HepG2 (cell line): Measurements from ENCODE around the gene PTGIS. TPM values are rescaled to one million over a fixed set of nuclear protein-coding genes. Genes with fewer than 3 reads are reported as not detected.

Experiments used
- CBX5 ChIP-seq: sonication (generic); formaldehyde crosslinking; IDR thresholded peaks from 2 replicates; pipeline ENCODE4 v1.4.0; 2020; ENCODE audit warnings: missing genetic modification reagents, borderline replicate concordance
- CCDC6 ChIP-seq: sonication (generic); formaldehyde crosslinking; IDR thresholded peaks from 2 replicates; pipeline ENCODE4 v1.8.1; 2022; ENCODE audit warnings: mild to moderate bottlenecking, missing genetic modification reagents, moderate library complexity
- EED ChIP-seq: sonication (generic); formaldehyde crosslinking; IDR thresholded peaks from 2 replicates; pipeline ENCODE4 v1.5.0; 2020; ENCODE audit warnings: mild to moderate bottlenecking, missing genetic modification reagents
- ETV5 ChIP-seq: IDR thresholded peaks from 2 replicates; pipeline ENCODE4 v1.6.1; 2018; ENCODE audit warnings: missing biosample characterization, missing genetic modification reagents, inconsistent platforms, borderline replicate concordance
- IRF2 ChIP-seq: IDR thresholded peaks from 2 replicates; pipeline ENCODE4 v1.6.1; 2018; ENCODE audit warnings: missing genetic modification reagents, missing compliant biosample characterization
- MTA3 ChIP-seq: sonication (generic); formaldehyde crosslinking; IDR thresholded peaks from 2 replicates; pipeline ENCODE4 v1.4.0; 2020; ENCODE audit warnings: missing genetic modification reagents
- RBM22 ChIP-seq: fragments of 200-400 bp; formaldehyde crosslinking; optimal IDR thresholded peaks from 2 replicates; pipeline ENCODE3; 2017; ENCODE audit warnings: mild to moderate bottlenecking, low read length, moderate library complexity
- ZNF232 ChIP-seq: sonication (generic); formaldehyde crosslinking; IDR thresholded peaks from 2 replicates; pipeline ENCODE4 v1.4.0; 2020; ENCODE audit warnings: missing genetic modification reagents, borderline replicate concordance
- ZZZ3 ChIP-seq: sonication (generic); formaldehyde crosslinking; IDR thresholded peaks from 2 replicates; pipeline ENCODE4 v1.4.0; 2020; ENCODE audit warnings: missing genetic modification reagents, mild to moderate bottlenecking, borderline replicate concordance
- polyA plus RNA-seq, 8 experiments: library from polyadenylated mRNA; depleted of rRNA in 3 of 8; stranded (reverse) in 7 of 8; unstranded in 1 of 8; fragments of >200 nt; fragmentation: Illumina TruSeq in 4 of 8; extraction: Trizol in 4 of 8; gene quantifications; 2 replicates each; pipeline versions ENCODE4 v1.2.1 to v1.2.3, GENCODE V29; 2011 to 2016; ENCODE audit warnings: low read depth in 4 of 8, missing spikeins in 1 of 8, mixed read lengths in 1 of 8; ENCODE audit not compliant: insufficient read depth in 1 of 8
- total RNA-seq, 5 experiments: library from RNA; depleted of rRNA; stranded (reverse); fragments of >200 nt; fragmentation: Illumina TruSeq; extraction: Trizol; gene quantifications; 2 replicates each; pipeline ENCODE4 v1.2.3, GENCODE V29; 2016; ENCODE audit warnings: low read depth in 1 of 5
- TF ChIP-seq, protein P1 (sequence below): sonication (generic); formaldehyde crosslinking; IDR thresholded peaks from 2 replicates; pipeline ENCODE4 v1.4.0; 2020; ENCODE audit warnings: mild to moderate bottlenecking, missing genetic modification reagents
- TF ChIP-seq, protein P2 (sequence below): sonication (generic); formaldehyde crosslinking; IDR thresholded peaks from 2 replicates; pipeline ENCODE4 v1.4.0; 2020; ENCODE audit warnings: missing genetic modification reagents, borderline replicate concordance
- TF ChIP-seq, protein P3 (sequence below): sonication (generic); formaldehyde crosslinking; IDR thresholded peaks from 2 replicates; pipeline ENCODE4 v1.4.0; 2020; ENCODE audit warnings: missing genetic modification reagents

Gene PTGIS
- total and polyA plus RNA-seq, 2 of the 13 experiments (the other 11 are each of a cell fraction or from before 2014, with no cell fraction given) = not detected

GRCh38 chr20:49484180-49485140 is 83.5 kb downstream of the PTGIS start (continued):
- TF ChIP-seq, protein P1, sequence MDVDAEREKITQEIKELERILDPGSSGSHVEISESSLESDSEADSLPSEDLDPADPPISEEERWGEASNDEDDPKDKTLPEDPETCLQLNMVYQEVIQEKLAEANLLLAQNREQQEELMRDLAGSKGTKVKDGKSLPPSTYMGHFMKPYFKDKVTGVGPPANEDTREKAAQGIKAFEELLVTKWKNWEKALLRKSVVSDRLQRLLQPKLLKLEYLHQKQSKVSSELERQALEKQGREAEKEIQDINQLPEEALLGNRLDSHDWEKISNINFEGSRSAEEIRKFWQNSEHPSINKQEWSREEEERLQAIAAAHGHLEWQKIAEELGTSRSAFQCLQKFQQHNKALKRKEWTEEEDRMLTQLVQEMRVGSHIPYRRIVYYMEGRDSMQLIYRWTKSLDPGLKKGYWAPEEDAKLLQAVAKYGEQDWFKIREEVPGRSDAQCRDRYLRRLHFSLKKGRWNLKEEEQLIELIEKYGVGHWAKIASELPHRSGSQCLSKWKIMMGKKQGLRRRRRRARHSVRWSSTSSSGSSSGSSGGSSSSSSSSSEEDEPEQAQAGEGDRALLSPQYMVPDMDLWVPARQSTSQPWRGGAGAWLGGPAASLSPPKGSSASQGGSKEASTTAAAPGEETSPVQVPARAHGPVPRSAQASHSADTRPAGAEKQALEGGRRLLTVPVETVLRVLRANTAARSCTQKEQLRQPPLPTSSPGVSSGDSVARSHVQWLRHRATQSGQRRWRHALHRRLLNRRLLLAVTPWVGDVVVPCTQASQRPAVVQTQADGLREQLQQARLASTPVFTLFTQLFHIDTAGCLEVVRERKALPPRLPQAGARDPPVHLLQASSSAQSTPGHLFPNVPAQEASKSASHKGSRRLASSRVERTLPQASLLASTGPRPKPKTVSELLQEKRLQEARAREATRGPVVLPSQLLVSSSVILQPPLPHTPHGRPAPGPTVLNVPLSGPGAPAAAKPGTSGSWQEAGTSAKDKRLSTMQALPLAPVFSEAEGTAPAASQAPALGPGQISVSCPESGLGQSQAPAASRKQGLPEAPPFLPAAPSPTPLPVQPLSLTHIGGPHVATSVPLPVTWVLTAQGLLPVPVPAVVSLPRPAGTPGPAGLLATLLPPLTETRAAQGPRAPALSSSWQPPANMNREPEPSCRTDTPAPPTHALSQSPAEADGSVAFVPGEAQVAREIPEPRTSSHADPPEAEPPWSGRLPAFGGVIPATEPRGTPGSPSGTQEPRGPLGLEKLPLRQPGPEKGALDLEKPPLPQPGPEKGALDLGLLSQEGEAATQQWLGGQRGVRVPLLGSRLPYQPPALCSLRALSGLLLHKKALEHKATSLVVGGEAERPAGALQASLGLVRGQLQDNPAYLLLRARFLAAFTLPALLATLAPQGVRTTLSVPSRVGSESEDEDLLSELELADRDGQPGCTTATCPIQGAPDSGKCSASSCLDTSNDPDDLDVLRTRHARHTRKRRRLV (CRISPR knock-in tag) = no peak
- TF ChIP-seq ETV5 (peak; percentile 79), ZNF232 (CRISPR knock-in tag) (no peak), CCDC6 (CRISPR knock-in tag) (peak; percentile 89), EED (CRISPR knock-in tag) (peak; percentile 70; the same call in 1 of the 2 replicates), MTA3 (CRISPR knock-in tag) (no peak), CBX5 (CRISPR knock-in tag) (peak; percentile 89; the same call in 1 of the 2 replicates), RBM22 (no peak), IRF2 (peak; percentile 61; the same call in 1 of the 2 replicates), ZZZ3 (CRISPR knock-in tag) (peak; percentile 69; the same call in 1 of the 2 replicates)
- TF ChIP-seq, protein P2, sequence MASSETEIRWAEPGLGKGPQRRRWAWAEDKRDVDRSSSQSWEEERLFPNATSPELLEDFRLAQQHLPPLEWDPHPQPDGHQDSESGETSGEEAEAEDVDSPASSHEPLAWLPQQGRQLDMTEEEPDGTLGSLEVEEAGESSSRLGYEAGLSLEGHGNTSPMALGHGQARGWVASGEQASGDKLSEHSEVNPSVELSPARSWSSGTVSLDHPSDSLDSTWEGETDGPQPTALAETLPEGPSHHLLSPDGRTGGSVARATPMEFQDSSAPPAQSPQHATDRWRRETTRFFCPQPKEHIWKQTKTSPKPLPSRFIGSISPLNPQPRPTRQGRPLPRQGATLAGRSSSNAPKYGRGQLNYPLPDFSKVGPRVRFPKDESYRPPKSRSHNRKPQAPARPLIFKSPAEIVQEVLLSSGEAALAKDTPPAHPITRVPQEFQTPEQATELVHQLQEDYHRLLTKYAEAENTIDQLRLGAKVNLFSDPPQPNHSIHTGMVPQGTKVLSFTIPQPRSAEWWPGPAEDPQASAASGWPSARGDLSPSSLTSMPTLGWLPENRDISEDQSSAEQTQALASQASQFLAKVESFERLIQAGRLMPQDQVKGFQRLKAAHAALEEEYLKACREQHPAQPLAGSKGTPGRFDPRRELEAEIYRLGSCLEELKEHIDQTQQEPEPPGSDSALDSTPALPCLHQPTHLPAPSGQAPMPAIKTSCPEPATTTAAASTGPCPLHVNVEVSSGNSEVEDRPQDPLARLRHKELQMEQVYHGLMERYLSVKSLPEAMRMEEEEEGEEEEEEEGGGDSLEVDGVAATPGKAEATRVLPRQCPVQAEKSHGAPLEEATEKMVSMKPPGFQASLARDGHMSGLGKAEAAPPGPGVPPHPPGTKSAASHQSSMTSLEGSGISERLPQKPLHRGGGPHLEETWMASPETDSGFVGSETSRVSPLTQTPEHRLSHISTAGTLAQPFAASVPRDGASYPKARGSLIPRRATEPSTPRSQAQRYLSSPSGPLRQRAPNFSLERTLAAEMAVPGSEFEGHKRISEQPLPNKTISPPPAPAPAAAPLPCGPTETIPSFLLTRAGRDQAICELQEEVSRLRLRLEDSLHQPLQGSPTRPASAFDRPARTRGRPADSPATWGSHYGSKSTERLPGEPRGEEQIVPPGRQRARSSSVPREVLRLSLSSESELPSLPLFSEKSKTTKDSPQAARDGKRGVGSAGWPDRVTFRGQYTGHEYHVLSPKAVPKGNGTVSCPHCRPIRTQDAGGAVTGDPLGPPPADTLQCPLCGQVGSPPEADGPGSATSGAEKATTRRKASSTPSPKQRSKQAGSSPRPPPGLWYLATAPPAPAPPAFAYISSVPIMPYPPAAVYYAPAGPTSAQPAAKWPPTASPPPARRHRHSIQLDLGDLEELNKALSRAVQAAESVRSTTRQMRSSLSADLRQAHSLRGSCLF (CRISPR knock-in tag) = no peak
- TF ChIP-seq, protein P3, sequence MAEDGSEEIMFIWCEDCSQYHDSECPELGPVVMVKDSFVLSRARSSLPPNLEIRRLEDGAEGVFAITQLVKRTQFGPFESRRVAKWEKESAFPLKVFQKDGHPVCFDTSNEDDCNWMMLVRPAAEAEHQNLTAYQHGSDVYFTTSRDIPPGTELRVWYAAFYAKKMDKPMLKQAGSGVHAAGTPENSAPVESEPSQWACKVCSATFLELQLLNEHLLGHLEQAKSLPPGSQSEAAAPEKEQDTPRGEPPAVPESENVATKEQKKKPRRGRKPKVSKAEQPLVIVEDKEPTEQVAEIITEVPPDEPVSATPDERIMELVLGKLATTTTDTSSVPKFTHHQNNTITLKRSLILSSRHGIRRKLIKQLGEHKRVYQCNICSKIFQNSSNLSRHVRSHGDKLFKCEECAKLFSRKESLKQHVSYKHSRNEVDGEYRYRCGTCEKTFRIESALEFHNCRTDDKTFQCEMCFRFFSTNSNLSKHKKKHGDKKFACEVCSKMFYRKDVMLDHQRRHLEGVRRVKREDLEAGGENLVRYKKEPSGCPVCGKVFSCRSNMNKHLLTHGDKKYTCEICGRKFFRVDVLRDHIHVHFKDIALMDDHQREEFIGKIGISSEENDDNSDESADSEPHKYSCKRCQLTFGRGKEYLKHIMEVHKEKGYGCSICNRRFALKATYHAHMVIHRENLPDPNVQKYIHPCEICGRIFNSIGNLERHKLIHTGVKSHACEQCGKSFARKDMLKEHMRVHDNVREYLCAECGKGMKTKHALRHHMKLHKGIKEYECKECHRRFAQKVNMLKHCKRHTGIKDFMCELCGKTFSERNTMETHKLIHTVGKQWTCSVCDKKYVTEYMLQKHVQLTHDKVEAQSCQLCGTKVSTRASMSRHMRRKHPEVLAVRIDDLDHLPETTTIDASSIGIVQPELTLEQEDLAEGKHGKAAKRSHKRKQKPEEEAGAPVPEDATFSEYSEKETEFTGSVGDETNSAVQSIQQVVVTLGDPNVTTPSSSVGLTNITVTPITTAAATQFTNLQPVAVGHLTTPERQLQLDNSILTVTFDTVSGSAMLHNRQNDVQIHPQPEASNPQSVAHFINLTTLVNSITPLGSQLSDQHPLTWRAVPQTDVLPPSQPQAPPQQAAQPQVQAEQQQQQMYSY = no peak
